ENCODE data around the gene CCN6.

GRCh38 chr6:112008482-112008881 is 45.4 kb upstream of the CCN6 start:
- TF ChIP-seq POLR2A (IDR thresholded peaks at IDR 0.05) (no peak), CTCF (IDR thresholded peaks at IDR 0.05) (no peak)

All from right lobe of liver (tissue), 4 donors.